Measurements from ENCODE around the gene NFIC. TPM values are rescaled to one million over a fixed set of nuclear protein-coding genes. Genes with fewer than 3 reads are reported as not detected.

The NFIC gene
- total RNA-seq, 1 experiment from 2014 or later, result 8.0 TPM

- H2BK12ac ChIP-seq (ENCODE audit: insufficient read length, low read depth, low read length), result no peak overlapping the region
- no CpG with 5 or more reads among the region's 23 CpGs for WGBS (ENCODE audit: extremely low coverage, insufficient read length, low lambda C conversion rate)
- H2AFZ ChIP-seq (ENCODE audit: low read length), result no peak overlapping the region
Observed at GRCh38 chr19:3346677-3347353, 19.6 kb upstream of the NFIC start.

More at GRCh38 chr19:3346677-3347353, 19.6 kb upstream of the NFIC start:
- H2BK20ac ChIP-seq (ENCODE audit: low read depth, low read length, poor library complexity, severe bottlenecking), result no peak overlapping the region
- no peaks in the 10 kb centered on the region for H3K23me2 ChIP-seq (ENCODE audit: insufficient read length, low read depth, low read length, poor library complexity, severe bottlenecking)
- no peak overlapping the region for H3K4ac ChIP-seq (ENCODE audit: low read depth, low read length)
- H3K79me1 ChIP-seq (ENCODE audit: insufficient read depth, low read depth, low read length, poor library complexity, severe bottlenecking), result no peaks in the 10 kb centered on the region
- H2BK15ac ChIP-seq (ENCODE audit: low read depth, low read length), result no peak overlapping the region
- Mint-ChIP-seq H3K27ac (no peak overlapping the region), H3K36me3 (ENCODE audit: insufficient read depth in 1 of 3, low read depth in 3 of 3) (no peaks in the 10 kb centered on the region), H3K4me1 (no peaks in the 10 kb centered on the region), H3K9me3 (no peaks in the 10 kb centered on the region; a peak in 1 of 5 replicates), H3K27me3 (ENCODE audit: low read depth) (peaks cover 76% of the 10 kb centered on the region), H3K4me3 (no peak overlapping the region)
- no peak overlapping the region for H3K23ac ChIP-seq (ENCODE audit: insufficient read length, low read depth, low read length)
- H4K5ac ChIP-seq (ENCODE audit: insufficient read length, low read depth, low read length), result no peak overlapping the region
- no peaks in the 10 kb centered on the region for H3K27me3 ChIP-seq (ENCODE audit: insufficient read depth, low read length)
- no peaks in the 10 kb centered on the region for H3K4me1 ChIP-seq (ENCODE audit: insufficient read depth, low read length)
- no peak for TF ChIP-seq CTCF (conservative IDR thresholded peaks at IDR 0.05)
- no peak overlapping the region for H3K9ac ChIP-seq (ENCODE audit: extremely low read depth, insufficient read length, low read length)
- H3K56ac ChIP-seq (ENCODE audit: insufficient read length, low read depth, low read length), result no peak overlapping the region
- H4K8ac ChIP-seq (replicated peaks; ENCODE audit: insufficient read length, low read depth, low read length), result no peak overlapping the region
- H3K18ac ChIP-seq (ENCODE audit: insufficient read length, low read depth, low read length), result no peak overlapping the region
- no peaks in the 10 kb centered on the region for H3K9me3 ChIP-seq (ENCODE audit: control insufficient read depth, low read depth, low read length)
- H4K91ac ChIP-seq (ENCODE audit: insufficient read length, low read depth, low read length), result no peak overlapping the region
- no peak overlapping the region for H3K14ac ChIP-seq (ENCODE audit: insufficient read depth, low read length)
- no peaks in the 10 kb centered on the region for H3K79me2 ChIP-seq (ENCODE audit: insufficient read depth, low read length)
- no peak overlapping the region for H2BK120ac ChIP-seq (ENCODE audit: low read depth, low read length, poor library complexity, severe bottlenecking)
- no peak overlapping the region for H2AK5ac ChIP-seq (ENCODE audit: insufficient read length, low read length)
- H3T11ph ChIP-seq (ENCODE audit: low read length), result no peak overlapping the region
- H3K4me2 ChIP-seq (ENCODE audit: insufficient read depth, insufficient read length, low read length), result no peak overlapping the region
- no peak overlapping the region for H3K27ac ChIP-seq (ENCODE audit: insufficient read length, low read depth, low read length)
- no peak for DNase-seq
- no peaks in the 10 kb centered on the region for H4K20me1 ChIP-seq (ENCODE audit: control insufficient read depth, insufficient read depth, insufficient read length)
- no peak overlapping the region for H2BK5ac ChIP-seq (ENCODE audit: insufficient read length, low read length)
